H1 (cell line): ENCODE data around the gene CFAP65. TPM values are rescaled to one million over a fixed set of nuclear protein-coding genes. Genes with fewer than 3 reads are reported as not detected.

Experiments used
- CTCF ChIA-PET: fragments of 300-600 bp; sonication (Branson Sonifier 250); formaldehyde crosslinking; loops from one replicate; lab custom pipeline; 2021; ENCODE audit not compliant: partially characterized antibody; lab: Charles Lee
- POLR2A ChIA-PET: fragments of 300-600 bp; sonication (Branson Sonifier 250); formaldehyde crosslinking; loops from one replicate; lab custom pipeline; 2021; ENCODE audit warnings: inconsistent platforms; ENCODE audit not compliant: partially characterized antibody; lab: Charles Lee
- DNase-seq, 2 experiments: peaks; one replicate each; pipeline versions ENCODE4 v3.0.0 to v3.0.0-alpha.2; 2010 to 2022; ENCODE audit warnings: low spot score in 2 of 2, low read depth in 1 of 2, mixed read lengths in 1 of 2
- FAIRE-seq: peaks from 2 replicates; lab custom pipeline; 2011; peaks lifted over from hg19 to GRCh38; lab: Jason Lieb, UNC
- H2AFZ ChIP-seq: 2 replicates; pipeline ENCODE4 v1.8.1; 2012; ENCODE audit warnings: low read length, inconsistent platforms
- H2AK5ac ChIP-seq: 2 replicates; pipeline ENCODE4 v1.6.1; 2013; ENCODE audit warnings: low read depth, low read length
- H2BK120ac ChIP-seq: replicated peaks from 2 replicates; pipeline ENCODE3; 2013; ENCODE audit warnings: low read depth, low read length, inconsistent platforms
- H2BK12ac ChIP-seq: 2 replicates; pipeline ENCODE4 v1.6.1; 2013; ENCODE audit warnings: low read depth, low read length
- H2BK15ac ChIP-seq: 2 replicates; pipeline ENCODE4 v1.6.1; 2013; ENCODE audit warnings: low read length
- H2BK20ac ChIP-seq: 2 replicates; pipeline ENCODE4 v1.6.1; 2013; ENCODE audit warnings: low read length
- H2BK5ac ChIP-seq: 2 replicates; pipeline ENCODE4 v1.6.1; 2013; ENCODE audit warnings: low read depth, low read length
- H3K14ac ChIP-seq: 2 replicates; pipeline ENCODE4 v1.6.1; 2013; ENCODE audit warnings: inconsistent platforms; ENCODE audit not compliant: insufficient read length
- H3K18ac ChIP-seq: 2 replicates; pipeline ENCODE4 v1.6.1; 2013; ENCODE audit warnings: low read length; ENCODE audit errors: extremely low read depth
- H3K23ac ChIP-seq: 2 replicates; pipeline ENCODE4 v1.6.1; 2013; ENCODE audit warnings: inconsistent platforms; ENCODE audit not compliant: insufficient read length
- H3K23me2 ChIP-seq: 2 replicates; pipeline ENCODE4 v1.6.1; 2013; ENCODE audit warnings: low read depth, low read length
- H3K27ac ChIP-seq: 2 replicates; pipeline ENCODE4 v1.6.1; 2011; ENCODE audit warnings: low read depth, low read length, inconsistent platforms
- H3K27me3 ChIP-seq, 4 experiments: replicated peaks in 1 of 4; 1 replicate in 1 of 4; 2 replicates in 3 of 4; pipeline versions ENCODE4 v1.6.1 to v1.8.1; 2011 to 2013; ENCODE audit warnings: low read length in 3 of 4, mild to moderate bottlenecking in 3 of 4, inconsistent platforms in 2 of 4, mixed read lengths in 2 of 4, moderate library complexity in 1 of 4; ENCODE audit not compliant: control insufficient read depth in 3 of 4, insufficient read depth in 3 of 4; ENCODE audit errors: extremely low read depth in 1 of 4
- H3K36me3 ChIP-seq, 4 experiments: 2 replicates each; pipeline versions ENCODE4 v1.6.1 to v1.8.1; 2011 to 2013; ENCODE audit warnings: mild to moderate bottlenecking in 4 of 4, low read length in 3 of 4, moderate library complexity in 2 of 4, control low read depth in 1 of 4, inconsistent platforms in 1 of 4; ENCODE audit not compliant: insufficient read depth in 4 of 4, control insufficient read depth in 2 of 4
- H3K4ac ChIP-seq: replicated peaks from 2 replicates; pipeline ENCODE3; 2013; ENCODE audit warnings: low read length, low read depth, mixed read lengths, inconsistent platforms; ENCODE audit not compliant: insufficient read length
- H3K4me1 ChIP-seq, 4 experiments: replicated peaks in 1 of 4; 1 replicate in 1 of 4; 2 replicates in 3 of 4; pipeline versions ENCODE4 v1.6.1 to v1.8.1; 2011 to 2013; ENCODE audit warnings: low read length in 3 of 4, inconsistent platforms in 2 of 4, mixed read lengths in 1 of 4; ENCODE audit not compliant: insufficient read depth in 4 of 4, control insufficient read depth in 3 of 4
- H3K4me2 ChIP-seq, 2 experiments: 2 replicates each; pipeline versions ENCODE4 v1.6.1 to v1.8.1; 2011 to 2013; ENCODE audit warnings: low read depth in 2 of 2, low read length in 2 of 2, control low read depth in 1 of 2, inconsistent platforms in 1 of 2, mild to moderate bottlenecking in 1 of 2; ENCODE audit not compliant: insufficient read depth in 1 of 2
- H3K4me3 ChIP-seq, 4 experiments: fragments of 200-600, 300-600 bp in 1 of 4; sonication (generic), shearing (Covaris generic), sonication (Bioruptor Twin) in 1 of 4; 2 replicates each; pipeline versions ENCODE4 v1.5.1 to v1.8.1; 2011 to 2016; ENCODE audit warnings: low read length in 4 of 4, low read depth in 3 of 4, control low read depth in 2 of 4, inconsistent platforms in 2 of 4, mild to moderate bottlenecking in 2 of 4, mixed read lengths in 1 of 4, moderate library complexity in 1 of 4; ENCODE audit not compliant: insufficient read depth in 2 of 4; ENCODE audit errors: extremely low read depth in 1 of 4
- H3K56ac ChIP-seq: replicated peaks from 2 replicates; pipeline ENCODE3; 2013; ENCODE audit warnings: low read depth, mild to moderate bottlenecking, mixed read lengths, low read length, inconsistent platforms; ENCODE audit not compliant: insufficient read length
- H3K79me1 ChIP-seq: 2 replicates; pipeline ENCODE4 v1.6.1; 2013; ENCODE audit warnings: low read depth, low read length, control low read depth
- H3K79me2 ChIP-seq, 2 experiments: 2 replicates each; pipeline versions ENCODE4 v1.6.1 to v1.8.1; 2012 to 2013; ENCODE audit warnings: low read length in 2 of 2, mild to moderate bottlenecking in 2 of 2, inconsistent platforms in 1 of 2; ENCODE audit not compliant: insufficient read depth in 2 of 2, control insufficient read depth in 1 of 2
- H3K9ac ChIP-seq, 4 experiments: replicated peaks in 1 of 4; 1 replicate in 1 of 4; 2 replicates in 3 of 4; pipeline versions ENCODE4 v1.6.1 to v1.8.1; 2011 to 2013; ENCODE audit warnings: low read depth in 3 of 4, low read length in 3 of 4, control low read depth in 2 of 4, mild to moderate bottlenecking in 2 of 4, moderate library complexity in 2 of 4, inconsistent platforms in 1 of 4; ENCODE audit errors: extremely low read depth in 1 of 4
- H3K9me3 ChIP-seq, 2 experiments: 2 replicates each; pipeline versions ENCODE4 v1.6.1 to v1.8.1; 2012 to 2013; ENCODE audit warnings: mild to moderate bottlenecking in 2 of 2, moderate library complexity in 2 of 2, control low read depth in 1 of 2, inconsistent platforms in 1 of 2, low read depth in 1 of 2, low read length in 1 of 2, mixed read lengths in 1 of 2; ENCODE audit not compliant: insufficient read depth in 2 of 2
- H4K20me1 ChIP-seq, 2 experiments: replicated peaks in 1 of 2; 2 replicates each; pipeline versions ENCODE3 to v1.8.1; 2011 to 2013; ENCODE audit warnings: inconsistent platforms in 2 of 2, low read length in 2 of 2, mild to moderate bottlenecking in 1 of 2; ENCODE audit not compliant: insufficient read depth in 2 of 2, control insufficient read depth in 1 of 2
- H4K5ac ChIP-seq: 2 replicates; pipeline ENCODE4 v1.6.1; 2013; ENCODE audit warnings: low read length, low read depth, mixed read lengths, inconsistent platforms; ENCODE audit not compliant: insufficient read length
- H4K8ac ChIP-seq: 2 replicates; pipeline ENCODE4 v1.8.0; 2013; ENCODE audit warnings: mild to moderate bottlenecking, moderate library complexity, low read length, inconsistent platforms; ENCODE audit not compliant: insufficient read depth; ENCODE audit errors: extremely low read depth
- H4K91ac ChIP-seq: replicated peaks from 2 replicates; pipeline ENCODE3; 2013; ENCODE audit warnings: low read length, mixed read lengths, inconsistent platforms; ENCODE audit not compliant: insufficient read length
- CBX5 ChIP-seq: fragments of 300-800, 300-1000 bp; sonication (generic); IDR thresholded peaks from 2 replicates; pipeline ENCODE4 v1.7.1; 2016; ENCODE audit warnings: antibody characterized with exemption, low read length, low read depth
- KDM4A ChIP-seq: IDR thresholded peaks from one replicate; pipeline ENCODE4 v1.7.1; 2012; ENCODE audit warnings: low read depth, mild to moderate bottlenecking, moderate library complexity, low read length, inconsistent platforms; ENCODE audit not compliant: severe bottlenecking
- NANOG ChIP-seq: IDR thresholded peaks from 2 replicates; pipeline ENCODE4 v1.6.1; 2011; ENCODE audit warnings: low read length, low read depth, mild to moderate bottlenecking, inconsistent platforms; ENCODE audit not compliant: insufficient read depth, poor library complexity, severe bottlenecking
- RFX5 ChIP-seq: IDR thresholded peaks from 2 replicates; pipeline ENCODE4 v1.6.1; 2011; ENCODE audit warnings: low read depth, low read length, improper control_type of control experiment, borderline replicate concordance
- RNF2 ChIP-seq: fragments of 200-900, 300-1000 bp; sonication (generic); IDR thresholded peaks from 2 replicates; pipeline ENCODE4 v1.7.1; 2016; ENCODE audit warnings: borderline replicate concordance, low read depth, mild to moderate bottlenecking, antibody characterized with exemption, low read length; ENCODE audit not compliant: poor library complexity, severe bottlenecking; ENCODE audit errors: missing control alignments
- SIN3A ChIP-seq, 2 experiments: IDR thresholded peaks in 1 of 2; conservative IDR thresholded peaks in 1 of 2; 2 replicates each; pipeline ENCODE4 v1.6.1; 2011 to 2012; ENCODE audit warnings: low read length in 2 of 2, improper control_type of control experiment in 1 of 2, low read depth in 1 of 2, mild to moderate bottlenecking in 1 of 2
- SP1 ChIP-seq: IDR thresholded peaks from 2 replicates; pipeline ENCODE4 v1.6.1; 2011; ENCODE audit warnings: low read depth, low read length
- TAF1 ChIP-seq: IDR thresholded peaks from 2 replicates; pipeline ENCODE4 v1.6.1; 2011; ENCODE audit warnings: mild to moderate bottlenecking, low read depth, low read length
- TAF7 ChIP-seq: optimal IDR thresholded peaks from 2 replicates; pipeline ENCODE3; 2011; ENCODE audit warnings: low read depth, mild to moderate bottlenecking, inconsistent platforms, low read length, moderate library complexity, borderline replicate concordance
- TBP ChIP-seq: IDR thresholded peaks from 2 replicates; pipeline ENCODE4 v1.6.1; 2011; ENCODE audit warnings: low read depth, low read length, improper control_type of control experiment
- WGBS, 2 experiments: shearing (Covaris generic) in 1 of 2; methylation state at CpG; one replicate each; pipeline versions ENCODE4 v1.1.6 to v1.1.7; 2013 to 2015; ENCODE audit warnings: low lambda C conversion rate in 2 of 2, mixed read lengths in 2 of 2, inconsistent platforms in 1 of 2, low coverage in 1 of 2, missing lambda C conversion rate in 1 of 2; ENCODE audit not compliant: insufficient replicate concordance in 2 of 2, insufficient coverage in 1 of 2, insufficient read length in 1 of 2; ENCODE audit errors: extremely low coverage in 1 of 2, missing lambda C conversion rate in 1 of 2; 5-methylcytosine and 5-hydroxymethylcytosine counted together
- polyA plus RNA-seq, 7 experiments: library from polyadenylated mRNA; depleted of rRNA in 3 of 7; stranded (reverse) in 5 of 7; unstranded in 2 of 7; fragments of >200 nt in 5 of 7; fragments of 200-250 nt in 2 of 7; gene quantifications; 1 replicate in 5 of 7; 2 replicates in 1 of 7; 4 replicates in 1 of 7; pipeline versions ENCODE4 v1.2.1 to v1.2.3, GENCODE V29; 2011 to 2013; ENCODE audit warnings: missing spikeins in 2 of 7, mixed read lengths in 2 of 7
- total RNA-seq: library from RNA; stranded (reverse); fragmentation: NEBNext Ultra II Directional; extraction: Animal tissue kit (Norgen Biotek cat#: 25700); gene quantifications from 2 replicates; pipeline ENCODE4 v1.2.1, GENCODE V29; 2021

CFAP65 gene
- total and polyA plus RNA-seq, 2 of the 8 experiments (the other 6 are each of a cell fraction or from before 2014, with no cell fraction given): 0.19 to 0.45 TPM

GRCh38 chr2:219001577-219002394 is 39.5 kb downstream of the CFAP65 start:
- Histone ChIP-seq H4K8ac (0 out of 2 replicates have a peak overlapping the region, but pooled peaks have one; percentile 38), H3K18ac (no peak overlapping the region), H2BK120ac (no peak overlapping the region), H3K79me1 (no peaks in the 10 kb centered on the region), H3K23me2 (peaks cover 10% of the 10 kb centered on the region; the same call in 1 of the 2 replicates), H4K91ac (no peak overlapping the region), H2AK5ac (no peak overlapping the region), H3K23ac (no peak overlapping the region), H3K4me2 (peak overlapping the region; percentile 52 to 74), H3K4me3 (peak overlapping the region; percentile 1 to 65 (median 14); a peak in 4 of 8 replicates), H2BK12ac (0 out of 2 replicates have a peak overlapping the region, but pooled peaks have one; percentile 9), H2BK5ac (no peak overlapping the region), H4K20me1 (peaks cover 5 to 9% of the 10 kb centered on the region in 2 experiments), H3K27me3 (peaks cover 74 to 90% (median 88%) of the 10 kb centered on the region in 4 experiments), H2AFZ (no peak overlapping the region), H3K79me2 (no peaks in the 10 kb centered on the region), H2BK15ac (no peak overlapping the region), H3K4ac (no peak overlapping the region), H2BK20ac (no peak overlapping the region), H3K56ac (no peak overlapping the region), H3K36me3 (0 out of 8 replicates have a peak, but pooled peaks cover 0 to 5% (median 0%) of the 10 kb centered on the region in 4 experiments), H3K9me3 (no peaks in the 10 kb centered on the region), H3K9ac (no peak overlapping the region), H3K4me1 (peaks cover 0 to 32% (median 22%) of the 10 kb centered on the region in 4 experiments; a peak in 6 of 7 replicates), H3K27ac (no peak overlapping the region), H4K5ac (no peak overlapping the region), H3K14ac (no peak overlapping the region)
- WGBS, 2 experiments: 8% methylated on average over 15 of the region's 70 CpGs; no CpG with 5 or more reads in 1 of the 2 experiments
- CTCF ChIA-PET: interaction anchor here (0.6 to 19.5 kb wide), 54 partner anchors 9 to 520 kb away, joined by 3 to 284 read pairs (median 4); partner anchors contain the start of genes CFAP65, CRYBA2, FEV and IHH
- POLR2A ChIA-PET: interaction anchor here (1.1 to 1.3 kb wide), 2 partner anchors 11 to 14 kb away, joined by 3 to 4 read pairs; no protein-coding TSS in a partner anchor
- FAIRE-seq (no peak), DNase-seq (peak in 1 of 2 experiments; percentile 58)
- TF ChIP-seq TAF1: no peak
- TF ChIP-seq TAF7: no peak
- no peak for TF ChIP-seq NANOG
- TF ChIP-seq KDM4A: no peak
- TF ChIP-seq SP1: no peak
- no peak for TF ChIP-seq TBP
- peak; percentile 66 for TF ChIP-seq RNF2
- no peak for TF ChIP-seq RFX5
- TF ChIP-seq CBX5: no peak
- TF ChIP-seq SIN3A (conservative IDR thresholded peaks at IDR 0.05 in 1 of 2, IDR thresholded peaks at IDR 0.05 in 1 of 2; ENCODE audit: low read depth in 1 of 2, low read length in 2 of 2): no peak
